Ovary (tissue), 9 donors: Measurements from ENCODE around the gene PITPNC1. TPM values are rescaled to one million over a fixed set of nuclear protein-coding genes. Genes with fewer than 3 reads are reported as not detected.

ENCODE experiments used
- DNase-seq, 5 donors: peaks; one replicate each; pipeline ENCODE4 v3.0.0-alpha.2; 2019 to 2020
- H3K27ac ChIP-seq, 2 donors: fragments of 200-600 bp; one replicate each; pipeline versions ENCODE4 v1.5.1 to v1.8.0; 2019 to 2022
- H3K27me3 ChIP-seq: fragments of 200-600 bp; one replicate; pipeline ENCODE4 v1.8.0; 2022
- H3K36me3 ChIP-seq: fragments of 200-600 bp; sonication (generic); one replicate; pipeline ENCODE4 v1.5.1; 2019
- H3K4me1 ChIP-seq: one replicate; pipeline ENCODE4 v1.8.1; 2013; ENCODE audit warnings: mild to moderate bottlenecking, moderate library complexity; ENCODE audit not compliant: insufficient read depth
- H3K4me3 ChIP-seq: fragments of 200-600 bp; sonication (generic); one replicate; pipeline ENCODE4 v1.5.1; 2017
- H3K9me3 ChIP-seq, 2 donors: fragments of 200-600 bp in 1 of 2; sonication (generic) in 1 of 2; one replicate each; pipeline versions ENCODE4 v1.5.1 to v1.8.1; 2013 to 2019; ENCODE audit warnings: mild to moderate bottlenecking in 1 of 2, moderate library complexity in 1 of 2
- EP300 ChIP-seq: sonication (generic); formaldehyde crosslinking; IDR thresholded peaks from one replicate; pipeline ENCODE4 v1.6.1; 2017; ENCODE audit warnings: antibody characterized with exemption
- POLR2A ChIP-seq: fragments of 450-650 bp; IDR thresholded peaks from one replicate; pipeline ENCODE4 v1.6.1; 2017; ENCODE audit warnings: antibody characterized with exemption, mild to moderate bottlenecking, moderate library complexity
- WGBS, 3 donors: extraction: QIAGEN DNeasy Blood & Tissue Kit in 1 of 3; methylation state at CpG; one replicate each; pipeline versions ENCODE4 v1.1.5 to v1.1.7; 2013 to 2017; 5-methylcytosine and 5-hydroxymethylcytosine counted together
- intact Hi-C, 4 donors: fragments of 100-400 bp; cut with DNase I; formaldehyde crosslinking; loops; one replicate each; pipeline versions ENCODE4 v1.11.0 to v1.15.1; 2022 to 2023
- polyA plus RNA-seq, 2 donors: library from polyadenylated mRNA; stranded (reverse); fragments of 200-250 nt in 1 of 2; fragments of 350-450 nt in 1 of 2; fragmentation: Illumina TruSeq in 1 of 2; extraction: RNeasy Lipid Tissue Mini Kit (QIAGEN cat#74804) in 1 of 2; gene quantifications; one replicate each; pipeline ENCODE4 v1.2.3, GENCODE V29; 2013 to 2014
- total RNA-seq, 7 donors: library from RNA; depleted of rRNA in 2 of 7; stranded (reverse); fragments of >200 nt in 2 of 7; fragmentation: NEBNext Ultra II Directional in 3 of 7; extraction: Animal tissue kit (Norgen Biotek cat#: 25700) in 3 of 7; gene quantifications; one replicate each; pipeline versions ENCODE4 v1.1.0 to v1.2.4, GENCODE V29; 2016 to 2023
- TF ChIP-seq, protein P1 (sequence below), 3 donors: fragments of 450-650 bp in 2 of 3; fragments of 200-600 bp in 1 of 3; IDR thresholded peaks; one replicate each; pipeline versions ENCODE4 v1.5.1 to v1.8.0; 2016 to 2022; ENCODE audit warnings: antibody characterized with exemption in 3 of 3, mild to moderate bottlenecking in 1 of 3
- donor health status: DM: no; HTN: no; CAD: no; lungs with moderate emphysema.
- donor health status: DM: no; HTN: no; CAD: no.
- donor health status: Bipolar disorder and iron deficiency.
- donor health status: DM: yes; HTN: yes; CAD: no.
- donor health status: DM: no; HTN: no; CAD: no.
- donor health status: DM: yes; HTN: yes; CAD: no.

PITPNC1 gene
- total and polyA plus RNA-seq, 9 donors: 14.9 to 40.9 (median 23.8) TPM

DNA sequence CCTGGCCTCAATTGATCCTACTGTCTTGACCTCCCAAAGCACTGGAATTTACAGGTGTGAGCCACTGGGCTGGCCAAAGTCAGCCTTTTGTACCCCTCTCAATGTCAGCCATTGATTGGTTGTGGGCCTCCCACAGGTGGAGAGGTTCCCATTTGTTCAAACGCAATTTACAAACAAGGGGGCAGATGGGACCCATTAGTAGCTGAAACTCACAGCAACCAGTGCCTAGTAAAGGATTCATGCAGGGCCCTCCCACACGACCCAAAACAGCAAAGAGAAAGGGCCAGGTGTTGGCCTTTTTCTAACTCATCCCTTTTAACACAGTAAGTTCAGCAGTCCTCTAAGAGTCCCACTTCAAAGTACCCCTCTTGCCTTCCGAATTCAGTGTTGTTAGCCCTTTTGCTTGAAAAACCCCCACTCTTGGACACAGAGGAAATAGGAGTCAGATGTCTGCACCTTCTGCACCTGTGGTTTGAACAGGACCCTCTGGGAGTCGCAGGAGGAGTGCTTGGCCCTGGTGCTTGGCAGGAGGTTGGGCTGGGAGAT lies 89.2 kb downstream of the PITPNC1 start:
- no peaks in the 10 kb centered on the region for H3K9me3 ChIP-seq
- intact Hi-C loops: no loop called here
- no peak overlapping the region for H3K27ac ChIP-seq
- no peak overlapping the region for H3K4me3 ChIP-seq
- WGBS, 3 donors: 78 to 85% (median 79%) methylated on average over 4 of the region's 4 CpGs
- TF ChIP-seq, protein P1, sequence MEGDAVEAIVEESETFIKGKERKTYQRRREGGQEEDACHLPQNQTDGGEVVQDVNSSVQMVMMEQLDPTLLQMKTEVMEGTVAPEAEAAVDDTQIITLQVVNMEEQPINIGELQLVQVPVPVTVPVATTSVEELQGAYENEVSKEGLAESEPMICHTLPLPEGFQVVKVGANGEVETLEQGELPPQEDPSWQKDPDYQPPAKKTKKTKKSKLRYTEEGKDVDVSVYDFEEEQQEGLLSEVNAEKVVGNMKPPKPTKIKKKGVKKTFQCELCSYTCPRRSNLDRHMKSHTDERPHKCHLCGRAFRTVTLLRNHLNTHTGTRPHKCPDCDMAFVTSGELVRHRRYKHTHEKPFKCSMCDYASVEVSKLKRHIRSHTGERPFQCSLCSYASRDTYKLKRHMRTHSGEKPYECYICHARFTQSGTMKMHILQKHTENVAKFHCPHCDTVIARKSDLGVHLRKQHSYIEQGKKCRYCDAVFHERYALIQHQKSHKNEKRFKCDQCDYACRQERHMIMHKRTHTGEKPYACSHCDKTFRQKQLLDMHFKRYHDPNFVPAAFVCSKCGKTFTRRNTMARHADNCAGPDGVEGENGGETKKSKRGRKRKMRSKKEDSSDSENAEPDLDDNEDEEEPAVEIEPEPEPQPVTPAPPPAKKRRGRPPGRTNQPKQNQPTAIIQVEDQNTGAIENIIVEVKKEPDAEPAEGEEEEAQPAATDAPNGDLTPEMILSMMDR (IDR thresholded peaks at IDR 0.05): no peak
- TF ChIP-seq EP300 (no peak), POLR2A (no peak)
- H3K27me3 ChIP-seq: no peaks in the 10 kb centered on the region
- no peak for DNase-seq
- H3K36me3 ChIP-seq: no peaks in the 10 kb centered on the region
- H3K4me1 ChIP-seq: no peaks in the 10 kb centered on the region

DNA sequence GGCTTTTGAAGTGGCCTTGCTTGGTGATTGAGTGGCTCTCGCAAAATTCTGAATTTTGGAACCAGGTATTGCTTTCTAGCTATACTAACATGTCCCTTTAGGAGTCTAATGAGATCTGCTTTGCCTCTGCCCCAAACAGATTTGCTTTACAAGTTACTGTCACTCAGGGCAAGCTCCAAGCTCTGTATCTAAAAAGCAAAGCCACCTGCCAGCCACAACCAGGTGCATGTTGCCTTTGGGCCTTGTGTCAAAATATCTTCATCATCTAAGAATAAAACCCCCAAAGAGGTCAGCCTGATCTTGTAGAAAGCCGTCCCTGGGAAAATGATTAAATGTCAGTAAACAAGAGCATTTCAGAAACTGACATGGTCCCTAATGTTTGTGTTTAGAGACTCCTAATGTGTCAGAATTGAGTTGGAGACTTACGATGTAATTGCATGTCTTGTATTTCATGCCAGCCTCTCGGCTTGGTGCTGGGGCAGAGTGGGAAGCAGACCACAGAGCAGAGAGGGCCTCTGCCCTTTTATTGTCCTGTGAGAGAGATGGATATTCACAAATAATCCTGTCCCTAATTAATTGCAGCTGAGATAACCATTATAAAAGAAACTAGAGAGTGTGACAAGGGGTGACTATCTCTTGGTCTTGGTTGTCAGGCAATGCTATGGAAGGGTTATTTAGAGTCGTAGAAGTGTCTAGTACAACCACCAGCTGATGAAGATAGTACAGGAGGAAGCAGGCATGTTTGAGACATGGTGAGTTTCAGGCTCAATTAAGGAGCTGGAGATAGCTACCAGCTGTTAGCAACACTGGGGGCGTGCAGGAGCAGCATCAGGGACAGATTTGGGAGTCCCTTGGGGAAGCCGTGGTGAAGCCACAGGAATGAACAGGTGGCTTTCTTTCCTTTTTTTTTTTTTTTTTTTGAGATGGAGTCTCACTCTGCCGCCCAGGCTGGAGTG lies 90.7 kb downstream of the PITPNC1 start:
- TF ChIP-seq POLR2A: no peak
- H3K9me3 ChIP-seq: no peaks in the 10 kb centered on the region
- H3K4me3 ChIP-seq: no peak overlapping the region
- H3K36me3 ChIP-seq: no peaks in the 10 kb centered on the region
- no peak for DNase-seq
- WGBS, 3 donors: 72 to 81% (median 78%) methylated on average over 8 of the region's 8 CpGs
- H3K27me3 ChIP-seq: no peaks in the 10 kb centered on the region
- intact Hi-C loops: no loop called here
- no peaks in the 10 kb centered on the region for H3K4me1 ChIP-seq
- no peak overlapping the region for H3K27ac ChIP-seq

DNA sequence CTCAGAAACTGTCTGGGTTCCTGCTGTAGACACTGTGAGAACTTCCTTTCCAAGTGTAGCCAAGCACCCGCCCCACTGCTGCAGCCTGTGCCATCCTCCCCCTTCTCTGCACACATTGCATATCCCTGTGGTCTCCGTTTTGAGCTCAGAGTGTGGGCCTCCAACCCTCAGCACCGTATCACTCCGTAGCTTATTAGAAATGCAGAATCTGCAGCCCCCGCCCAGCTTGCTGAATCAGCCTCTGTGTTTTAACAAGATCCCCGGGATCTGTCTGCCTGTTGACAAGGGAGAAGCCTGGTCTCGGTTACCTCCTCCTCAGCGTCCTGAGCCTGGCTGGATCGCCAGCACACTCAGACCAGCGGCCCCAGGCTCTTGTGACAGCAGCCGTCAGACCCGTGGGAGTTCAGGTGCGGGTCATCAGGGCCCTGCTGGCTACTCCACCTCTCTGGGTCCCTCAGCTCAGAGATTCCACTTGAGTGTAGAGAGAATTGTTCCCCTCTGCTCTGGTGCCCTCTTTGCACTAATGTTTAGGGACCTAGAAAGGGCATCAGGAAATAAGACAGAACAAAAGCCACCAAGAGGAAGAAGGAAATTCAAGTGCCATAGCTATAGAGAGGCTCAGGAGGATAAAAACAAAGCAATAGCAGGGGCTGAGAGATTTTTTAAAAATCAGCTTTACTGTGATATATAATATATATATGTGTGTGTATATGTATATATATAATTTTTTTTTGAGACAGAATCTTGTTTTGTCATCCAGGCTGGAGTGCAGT lies 92.3 kb downstream of the PITPNC1 start:
- Histone ChIP-seq H3K9me3 (no peaks in the 10 kb centered on the region), H3K4me3 (no peak overlapping the region), H3K4me1 (peaks cover 5% of the 10 kb centered on the region), H3K27me3 (no peaks in the 10 kb centered on the region), H3K36me3 (no peaks in the 10 kb centered on the region), H3K27ac (no peak overlapping the region)
- TF ChIP-seq, protein P1 (IDR thresholded peaks at IDR 0.05): no peak
- no peak for TF ChIP-seq POLR2A
- TF ChIP-seq EP300: no peak
- DNase-seq: no peak
- 42 to 49% (median 43%) methylated on average over 13 of the region's 13 CpGs for WGBS, 3 donors
- intact Hi-C loops: no loop called here

DNA sequence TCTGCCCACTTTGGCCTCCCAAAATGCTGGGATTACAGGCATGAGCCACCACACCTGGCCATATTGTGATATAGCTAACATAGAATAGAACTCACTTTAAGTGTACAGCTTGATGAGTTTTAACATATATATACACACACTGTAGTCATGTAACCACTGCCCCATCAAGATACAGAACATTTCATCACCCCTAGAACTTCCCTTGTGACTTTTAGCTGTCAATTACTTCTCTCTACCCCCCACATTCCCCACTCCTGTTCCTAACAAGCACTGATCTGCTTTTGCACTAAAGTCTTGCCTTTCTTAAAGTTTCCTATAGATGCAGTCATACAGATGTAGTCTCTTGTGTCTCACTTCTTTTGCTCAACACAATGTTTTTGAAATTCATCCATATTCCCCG lies 93.1 kb downstream of the PITPNC1 start:
- H3K36me3 ChIP-seq: no peaks in the 10 kb centered on the region
- no peaks in the 10 kb centered on the region for H3K27me3 ChIP-seq
- DNase-seq: no peak
- WGBS, 3 donors: 98 to 100% (median 100%) methylated on average over 1 of the region's 1 CpG
- no peaks in the 10 kb centered on the region for H3K9me3 ChIP-seq
- peaks cover 5% of the 10 kb centered on the region for H3K4me1 ChIP-seq
- H3K27ac ChIP-seq: no peak overlapping the region
- intact Hi-C loops: loop anchor here in 1 of 4 donors (10.0 kb wide), 1 partner anchor 85 kb away; no protein-coding TSS in a partner anchor
- no peak overlapping the region for H3K4me3 ChIP-seq
- TF ChIP-seq, protein P1 (IDR thresholded peaks at IDR 0.05): no peak
- TF ChIP-seq POLR2A: no peak
- no peak for TF ChIP-seq EP300
